SKM-1 treated with dmso at 0.1 percent for 144 hours (cell line): ENCODE data around the gene GOLGA6D.
"Not testable (repeated sequence)": the region's sequence is repeated elsewhere in the genome, so short reads cannot be mapped to it uniquely, and the experiment has no call there.

Source experiments
- DNase-seq: peaks from one replicate; lab custom pipeline; 2025; ENCODE audit not compliant: unreplicated experiment; lab: John Stamatoyannopoulos, UW

GOLGA6D gene

DNA sequence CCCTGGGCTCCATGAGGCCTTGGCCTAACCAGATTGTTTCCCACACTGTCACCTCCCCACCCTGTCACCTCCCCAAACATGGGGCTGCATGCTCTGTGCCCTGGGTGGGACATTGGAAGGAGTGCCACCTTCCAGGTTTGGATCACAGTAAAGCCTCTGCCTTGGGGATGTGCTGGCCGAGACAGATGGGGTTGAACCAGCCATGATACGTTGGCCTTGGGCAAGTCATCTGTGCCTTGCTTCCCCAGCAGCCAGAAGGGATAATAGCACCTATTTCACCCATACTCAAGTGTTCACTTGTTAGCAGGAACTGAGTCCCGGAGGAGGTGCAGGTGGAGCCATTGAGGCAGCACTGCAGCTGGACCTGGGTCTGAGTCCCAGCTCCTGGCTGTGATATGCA, 7.0 kb upstream of the GOLGA6D start:
- not testable (repeated sequence) for DNase-seq

DNA sequence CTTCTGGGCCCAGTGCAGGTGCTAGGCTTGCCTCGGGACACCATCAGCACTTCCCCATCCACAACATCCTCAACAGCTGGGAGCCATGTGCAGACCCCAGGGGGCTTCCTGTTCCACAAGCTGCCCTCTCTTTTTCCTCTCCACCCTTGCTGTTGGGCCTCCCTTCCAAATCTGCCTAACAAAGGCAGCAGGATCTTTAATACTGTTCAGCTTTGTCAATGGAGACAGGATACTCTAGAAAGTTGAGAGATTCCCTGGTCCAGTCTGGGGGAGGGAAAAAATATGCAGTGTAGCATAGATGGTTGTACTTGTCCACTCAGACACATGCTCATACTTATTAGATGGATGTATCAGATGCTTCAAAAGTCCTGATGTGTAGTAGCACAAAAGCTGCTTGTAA, 4.1 kb upstream of the GOLGA6D start:
- not testable (repeated sequence) for DNase-seq

DNA sequence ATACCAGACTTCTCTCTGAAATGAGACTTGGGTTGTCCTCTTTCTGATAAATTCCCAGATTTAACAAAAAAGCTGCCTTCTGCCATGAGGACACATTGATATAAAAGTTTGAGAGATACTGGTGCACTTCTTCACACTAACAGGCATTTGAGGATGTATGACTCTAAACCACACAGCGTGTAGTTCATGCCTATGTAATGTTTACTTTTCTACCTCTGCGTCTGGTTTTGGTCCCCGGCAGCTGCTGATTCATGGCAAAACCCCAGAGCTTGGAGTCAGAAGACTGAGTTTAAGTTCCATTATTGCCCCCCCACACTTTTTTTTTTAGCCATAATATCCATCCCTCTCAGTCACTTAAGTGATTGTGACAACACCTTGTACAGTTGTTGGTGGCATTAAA, 1.5 kb downstream of the GOLGA6D start:
- not testable (repeated sequence) for DNase-seq

DNA sequence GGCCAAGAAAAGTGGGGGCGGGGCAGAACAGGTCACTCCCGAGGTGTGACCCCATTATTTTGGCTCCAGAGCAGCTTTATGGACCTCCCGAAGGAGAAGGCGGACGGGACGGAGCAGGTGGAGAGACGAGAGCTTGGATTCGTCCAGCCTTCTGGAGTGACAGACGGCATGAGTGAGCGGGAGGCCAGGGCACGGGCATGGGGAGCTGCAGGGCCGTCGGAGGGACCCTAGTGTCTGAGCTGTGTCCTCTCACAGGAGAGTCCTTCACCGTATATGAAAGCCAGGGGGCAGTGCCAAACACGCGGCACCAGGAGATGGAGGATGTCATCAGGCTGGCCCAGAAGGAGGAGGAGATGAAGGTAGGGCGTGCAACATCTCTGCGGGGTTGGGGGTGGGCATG, 11.0 kb downstream of the GOLGA6D start:
- DNase-seq, result not testable (repeated sequence)

DNA sequence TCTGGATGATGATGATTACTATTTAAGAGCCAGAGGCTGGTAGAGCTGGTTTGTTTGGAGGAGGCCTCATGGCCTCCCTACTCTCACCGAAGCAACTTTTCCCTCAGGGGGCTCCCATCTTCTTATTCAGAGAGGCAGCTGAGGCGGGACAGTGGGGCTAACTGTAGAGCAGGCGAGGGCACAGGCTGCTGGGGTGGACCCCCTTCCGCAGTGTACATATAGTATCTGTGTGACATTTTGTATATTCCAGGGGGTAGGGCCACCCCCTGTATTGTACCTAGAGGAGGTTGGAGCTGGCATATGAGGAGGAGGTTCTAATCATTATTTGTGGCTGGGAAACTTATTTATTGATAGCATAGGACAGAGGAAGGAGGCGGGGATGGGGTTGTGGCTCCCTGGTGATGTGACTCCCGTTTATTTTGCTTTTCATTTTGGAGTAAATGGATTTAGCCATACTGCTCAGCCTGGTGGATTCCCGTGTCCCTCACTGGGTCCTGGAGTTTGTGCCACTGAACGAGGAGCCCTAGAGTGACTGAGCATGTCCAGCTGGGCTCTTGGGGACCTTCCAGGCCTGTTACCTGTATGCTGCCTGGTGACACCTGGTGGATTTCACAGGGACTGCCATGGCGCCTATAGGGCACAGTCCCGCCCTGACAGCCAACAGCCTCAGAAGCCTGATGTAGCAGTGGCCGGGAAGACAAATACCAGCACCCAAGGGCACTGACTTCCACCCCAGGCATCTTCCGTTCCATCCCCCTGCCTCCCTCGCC, 16.1 kb downstream of the GOLGA6D start:
- not testable (repeated sequence) for DNase-seq

DNA sequence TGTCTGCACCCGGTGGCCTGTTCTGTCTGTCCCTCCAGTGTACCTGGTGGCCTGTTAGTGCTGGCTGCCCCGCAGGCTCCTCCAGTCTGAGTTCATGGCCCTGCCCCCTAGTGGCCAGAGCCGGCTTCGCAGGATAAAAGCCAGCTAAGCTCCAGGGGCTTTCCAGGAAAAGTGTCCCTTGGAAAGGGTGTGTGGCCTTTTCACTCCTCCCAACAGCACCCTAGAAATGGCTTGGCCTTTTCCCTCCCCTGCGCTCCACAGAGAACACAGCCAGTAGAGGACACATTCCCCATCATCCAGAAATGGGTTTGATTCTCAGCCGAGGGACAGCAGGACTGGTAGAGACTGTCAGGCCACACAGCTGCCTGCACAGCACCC, 16.7 kb downstream of the GOLGA6D start:
- not testable (repeated sequence) for DNase-seq

DNA sequence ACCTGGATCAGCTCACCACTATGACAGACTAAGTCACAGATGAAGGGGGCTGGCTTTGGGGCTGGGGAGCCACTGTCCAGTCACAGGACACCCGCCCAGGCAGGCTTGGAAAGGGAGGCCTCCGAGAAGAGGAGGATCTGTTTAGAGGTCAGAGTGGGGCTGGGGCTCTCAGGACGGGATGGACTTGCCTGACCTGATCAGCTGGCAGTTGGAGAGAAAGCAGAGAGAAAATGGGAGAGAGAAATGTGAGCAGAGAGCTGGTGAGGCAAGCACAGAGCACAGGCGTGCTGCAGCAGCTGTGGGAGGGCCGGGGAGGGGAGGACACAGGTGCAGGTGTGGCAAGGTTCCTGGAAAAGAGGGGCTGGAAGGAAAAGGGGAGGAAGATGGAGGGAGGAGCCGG, 17.4 kb downstream of the GOLGA6D start:
- not testable (repeated sequence) for DNase-seq

DNA sequence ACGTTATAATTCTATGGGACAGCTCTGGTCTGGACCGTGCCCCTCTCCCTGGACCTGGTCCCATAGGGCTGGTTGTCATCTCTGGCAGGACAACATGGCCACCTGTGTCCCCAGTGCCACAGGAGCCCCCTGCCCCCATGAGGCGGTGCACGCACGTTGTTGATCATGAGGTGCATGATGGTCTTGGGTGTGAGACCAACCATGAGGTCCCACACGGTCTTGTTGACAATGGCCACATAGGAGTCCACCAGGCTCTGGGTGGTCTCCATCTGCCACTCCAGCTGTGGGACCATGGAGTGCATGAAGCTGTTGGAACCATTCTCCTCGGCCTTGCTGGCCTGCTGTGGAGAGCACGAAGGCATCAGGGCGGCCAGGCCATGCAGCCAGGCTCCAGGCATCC, 19.7 kb downstream of the GOLGA6D start:
- no peak for DNase-seq

DNA sequence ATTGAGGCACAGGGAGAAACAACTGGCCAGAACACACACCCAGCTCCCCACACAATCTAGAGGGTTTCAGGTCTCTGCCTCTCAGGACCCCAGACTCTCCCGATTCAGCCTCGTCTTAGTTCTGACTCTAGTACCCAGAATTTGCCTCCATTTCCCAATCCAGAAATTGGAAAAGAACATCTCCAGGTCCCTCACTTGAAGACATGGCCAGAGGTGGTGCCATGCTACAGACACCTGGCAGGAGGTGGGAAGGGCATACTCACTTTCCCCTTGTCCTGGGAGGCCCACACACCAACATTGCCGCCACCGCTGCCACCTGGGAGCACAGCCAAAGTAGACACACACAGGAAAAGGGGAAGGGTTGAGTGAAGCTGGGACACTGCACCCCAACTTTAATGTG, 20.1 kb downstream of the GOLGA6D start:
- not testable (repeated sequence) for DNase-seq

DNA sequence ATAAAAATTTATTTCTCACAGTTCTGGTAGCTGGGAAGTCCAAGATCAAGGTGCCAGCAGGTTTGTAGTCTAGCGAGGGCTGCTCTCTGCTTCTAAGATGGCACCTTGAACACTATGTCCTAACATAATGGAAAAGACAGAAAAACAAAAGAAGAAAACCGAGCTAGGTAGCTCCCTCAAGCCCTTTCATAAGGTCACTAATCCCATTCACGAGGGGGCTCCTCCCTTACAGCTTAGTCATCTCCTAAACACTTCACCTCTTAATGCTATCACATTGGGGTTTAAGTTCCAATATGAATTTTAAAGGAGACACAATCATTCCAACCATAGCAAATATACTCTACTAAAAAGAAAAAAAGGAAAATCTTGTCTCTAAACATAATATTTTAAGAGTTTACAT, 23.6 kb downstream of the GOLGA6D start:
- no peak for DNase-seq

DNA sequence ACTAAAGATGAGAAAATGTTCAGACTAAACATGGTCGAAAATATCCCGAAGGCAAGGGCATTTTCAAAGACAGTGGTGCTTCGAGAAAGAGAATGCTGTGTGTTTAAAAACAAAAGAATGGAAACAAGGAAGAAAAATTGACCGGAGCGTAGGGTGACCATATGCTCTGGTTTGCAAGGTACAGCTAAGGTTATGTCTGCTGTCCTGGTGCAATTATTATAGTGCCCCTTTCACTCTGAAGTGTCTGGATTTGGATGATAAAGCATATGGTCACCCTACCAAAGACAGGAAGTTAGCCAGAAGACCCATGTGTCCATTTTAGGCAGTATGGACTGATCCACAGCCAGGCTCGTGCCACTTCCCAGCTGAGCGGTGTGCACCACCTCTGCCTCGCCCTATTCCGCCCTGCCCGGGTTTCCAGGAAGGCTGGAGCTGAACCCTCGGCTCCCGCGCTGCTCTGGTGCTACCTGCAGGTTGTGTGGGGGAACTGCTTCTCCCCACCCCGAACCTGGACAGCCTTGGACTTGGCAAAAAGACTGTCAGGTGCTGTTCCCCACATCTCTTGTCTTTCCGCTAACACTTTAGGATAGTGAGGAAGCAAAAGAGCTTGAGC, 25.2 kb downstream of the GOLGA6D start:
- no peak for DNase-seq

DNA sequence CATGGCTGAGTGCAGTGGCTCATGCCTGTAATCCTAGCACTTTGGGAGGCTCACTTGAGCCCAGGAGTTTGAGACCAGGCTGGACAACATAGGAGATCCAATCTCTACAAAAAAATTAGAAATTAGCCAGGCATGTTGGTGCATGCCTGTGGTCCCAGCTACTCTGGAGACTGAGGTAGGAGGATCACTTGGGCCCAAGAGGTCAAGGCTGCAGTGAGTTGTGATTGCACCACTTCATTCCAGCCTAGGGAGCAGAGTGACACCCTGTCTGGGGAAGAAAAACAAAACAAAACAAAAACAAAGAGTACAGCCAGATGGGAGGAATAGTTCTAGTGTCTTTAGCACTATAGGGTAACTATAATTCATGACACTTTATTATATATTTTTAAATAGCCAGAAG, 27.1 kb downstream of the GOLGA6D start:
- DNase-seq, result no peak

DNA sequence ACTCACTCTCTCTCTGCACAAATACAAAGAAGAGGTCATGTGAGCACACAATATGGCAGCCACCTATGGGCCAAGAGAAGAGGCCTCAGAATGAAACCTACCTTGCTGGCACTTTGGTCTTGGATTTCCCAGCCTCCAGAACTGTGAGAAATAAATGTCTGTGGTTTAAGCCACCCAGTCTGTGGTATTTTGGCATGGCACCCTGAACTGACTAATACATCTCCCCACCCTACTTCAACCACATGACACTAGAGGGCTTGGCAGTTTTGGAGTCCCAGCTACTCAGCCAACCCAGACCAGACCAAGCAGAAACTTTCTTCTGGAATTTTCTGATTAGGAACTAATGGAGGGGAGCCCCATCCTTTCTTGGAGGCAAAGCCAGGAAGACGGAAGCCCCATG, 29.9 kb downstream of the GOLGA6D start:
- not testable (repeated sequence) for DNase-seq

DNA sequence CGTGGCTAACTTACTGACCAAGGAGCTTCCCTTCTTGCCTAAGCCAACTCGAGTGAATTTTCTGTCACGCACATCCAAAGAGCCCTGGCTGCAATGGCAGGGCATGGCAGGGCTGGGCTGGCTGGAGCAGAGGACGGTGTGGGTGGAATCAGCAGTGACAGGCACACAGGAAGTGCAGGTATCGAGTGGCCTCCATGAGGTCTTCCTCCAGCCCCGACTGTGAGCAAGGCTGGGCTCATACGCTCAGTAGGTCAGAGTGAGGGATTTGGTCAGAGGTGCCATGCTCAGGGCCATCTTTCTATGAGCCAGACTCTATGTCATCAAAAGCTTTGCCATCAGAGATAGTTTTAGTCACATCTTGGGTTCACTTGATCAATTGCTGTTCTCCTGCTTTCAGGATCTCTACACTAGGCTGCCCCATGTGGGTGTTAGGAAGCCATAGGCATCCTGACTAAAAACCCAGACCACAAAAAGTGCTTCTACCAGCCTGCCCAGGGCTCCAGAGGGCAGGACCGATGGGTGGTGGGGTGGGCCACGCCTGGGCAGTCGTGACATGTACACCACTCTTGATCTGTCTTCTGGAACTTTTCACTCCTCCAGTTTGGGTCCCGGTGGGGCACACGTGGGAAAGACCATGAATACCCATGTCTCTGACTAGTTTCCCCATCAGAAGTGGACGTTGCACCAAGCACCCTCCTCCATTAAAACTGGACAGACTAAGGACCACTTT, 30.6 kb downstream of the GOLGA6D start:
- no peak for DNase-seq

DNA sequence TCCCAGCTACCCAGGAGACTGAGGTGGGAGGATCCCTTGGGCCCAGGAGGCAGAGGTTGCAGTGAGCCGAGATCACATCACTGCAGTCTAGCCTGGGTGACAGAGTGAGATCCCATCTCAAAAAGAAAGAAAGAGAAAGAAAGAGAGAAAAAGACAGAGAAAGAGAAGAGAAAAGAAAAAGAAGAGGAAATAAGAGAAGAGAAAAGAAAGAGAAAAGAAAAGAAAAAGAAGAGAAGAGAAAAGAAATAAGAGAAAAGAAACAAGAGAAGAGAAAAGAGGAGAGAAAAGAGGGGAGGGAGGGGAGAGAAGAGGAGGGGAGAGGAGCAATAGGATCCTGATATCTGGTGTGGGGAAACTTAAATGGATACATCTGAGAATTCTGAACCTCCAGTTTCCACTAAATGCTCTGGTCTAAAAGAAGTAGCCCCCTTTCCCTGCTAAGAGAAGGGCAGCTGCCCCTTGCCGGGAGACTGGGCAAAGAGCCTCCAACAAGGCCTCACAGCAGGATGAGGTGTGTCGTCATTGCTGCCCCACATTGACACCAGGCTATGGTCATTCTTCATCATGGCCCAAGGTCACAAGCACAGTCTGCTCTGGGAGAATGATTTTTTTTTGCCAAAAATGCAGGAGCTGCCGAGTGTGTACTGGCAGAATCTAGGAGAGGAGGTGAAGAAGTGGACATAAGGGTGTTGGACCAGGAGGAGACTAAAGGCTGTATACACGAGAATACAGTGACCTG, 32.1 kb downstream of the GOLGA6D start:
- no peak for DNase-seq

DNA sequence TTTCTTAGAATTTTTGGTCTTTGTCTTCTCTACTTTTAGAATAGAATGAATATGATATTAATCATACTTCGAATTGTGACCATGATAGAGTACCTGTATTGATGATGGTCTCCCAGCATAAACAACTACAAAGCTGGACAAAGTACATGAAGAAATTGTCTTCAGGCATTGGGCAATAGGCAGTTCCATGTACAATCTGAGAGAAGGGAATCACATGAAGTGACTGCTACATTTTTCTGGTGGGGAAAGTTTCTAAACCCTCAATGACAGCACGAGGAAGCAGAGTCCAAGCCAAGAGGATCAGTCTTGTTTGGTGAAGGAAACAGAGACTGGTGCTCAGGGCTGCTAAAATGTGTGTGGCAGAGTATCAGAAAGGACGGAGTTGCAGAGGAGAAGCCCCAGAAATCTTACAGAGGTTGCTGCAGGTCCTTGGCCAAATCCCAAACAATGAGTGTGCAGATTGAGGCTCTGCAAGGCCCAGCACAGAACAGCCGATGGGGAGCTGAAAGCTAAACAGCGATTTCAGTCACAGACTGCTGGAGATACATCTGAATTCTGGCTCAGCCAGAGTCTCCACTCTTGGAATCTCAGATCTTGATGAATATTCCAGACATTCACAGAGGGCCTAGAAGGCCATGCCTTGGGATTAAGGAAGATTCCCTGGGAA, 36.7 kb downstream of the GOLGA6D start:
- DNase-seq, result not testable (repeated sequence)

DNA sequence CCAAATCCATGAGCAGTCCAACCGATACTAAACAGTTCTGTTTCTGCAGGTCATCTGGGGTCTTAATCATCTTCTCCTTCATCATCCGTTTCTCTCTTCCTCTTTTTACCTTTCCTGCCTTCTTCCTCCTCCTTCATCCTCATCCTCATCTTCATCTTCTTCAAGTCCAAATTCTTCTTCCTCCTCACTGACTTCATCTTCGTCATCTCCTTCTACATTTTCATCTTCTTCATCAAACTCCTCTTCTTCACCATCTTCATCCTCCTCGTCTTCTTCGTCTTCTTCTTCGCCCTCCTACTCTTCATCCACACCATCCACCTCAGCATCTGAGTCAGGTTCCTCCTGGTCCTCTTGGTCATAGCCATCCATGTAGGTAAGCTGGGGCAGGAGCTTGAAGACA, 39.1 kb downstream of the GOLGA6D start:
- DNase-seq, result no peak

DNA sequence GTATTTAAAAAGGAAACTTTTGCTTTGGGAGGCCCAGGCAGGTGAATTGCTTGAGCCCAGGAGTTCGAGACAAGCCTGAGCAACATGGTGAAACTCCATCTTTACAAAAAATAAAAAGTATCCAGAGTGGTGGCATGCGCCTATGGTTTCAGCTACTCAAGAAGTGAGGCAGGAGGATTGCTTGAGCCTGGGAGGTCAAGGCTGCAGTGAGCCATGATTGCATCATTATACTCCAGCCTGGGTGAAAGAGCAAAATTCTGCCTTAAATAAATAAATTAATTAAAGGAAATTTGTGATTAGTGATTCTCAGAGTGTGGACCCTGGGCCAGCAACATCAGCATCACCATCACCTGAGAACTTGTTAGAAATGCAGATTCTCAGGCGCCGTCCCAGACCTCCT, 43.3 kb downstream of the GOLGA6D start:
- no peak for DNase-seq

DNA sequence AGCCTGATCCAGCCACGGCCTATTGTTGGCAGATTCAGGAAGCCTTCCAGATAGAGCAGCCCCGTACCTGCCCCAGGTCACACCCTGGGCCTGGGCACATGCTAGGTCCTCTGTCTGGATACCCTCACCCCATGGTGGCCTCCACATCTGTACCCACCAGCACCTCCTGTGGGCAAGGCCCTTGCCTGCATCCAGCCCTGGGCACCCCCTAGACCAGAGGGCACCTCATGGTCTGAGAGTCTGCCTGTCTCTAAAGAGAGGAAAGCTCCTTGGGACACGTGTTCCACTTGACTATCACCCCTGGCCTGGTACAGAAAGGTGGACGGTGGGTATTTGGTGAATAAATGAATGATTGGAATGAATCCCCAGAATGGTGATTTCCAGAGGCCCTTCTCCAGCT, 44.4 kb downstream of the GOLGA6D start:
- no peak for DNase-seq

DNA sequence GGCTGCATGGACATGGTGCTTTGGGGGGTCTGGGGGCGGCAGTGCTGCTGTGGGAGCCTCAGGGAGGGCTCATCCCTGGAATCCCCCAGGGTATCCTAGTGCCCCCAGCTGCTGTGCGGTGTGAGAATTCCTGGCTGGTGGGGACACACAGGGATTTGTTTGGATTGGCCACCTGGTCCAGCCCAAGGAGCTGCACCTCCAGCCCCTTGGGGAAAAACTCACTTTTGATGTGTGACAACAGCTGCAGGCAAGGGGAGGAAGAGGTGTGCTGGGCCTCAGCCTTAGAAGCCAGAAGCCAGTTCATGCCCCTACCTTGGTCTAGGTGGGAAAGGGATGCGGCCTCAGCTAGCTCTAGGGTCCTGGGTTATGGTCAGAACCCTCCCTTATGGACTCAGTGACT, 44.9 kb downstream of the GOLGA6D start:
- no peak for DNase-seq
